ENCODE data around the gene GDF10. TPM values are rescaled to one million over a fixed set of nuclear protein-coding genes. Genes with fewer than 3 reads are reported as not detected.

The GDF10 gene
- total RNA-seq, 4 donors from 2014 or later = 0.29 to 12.6 (median 0.57) TPM

- TF ChIP-seq POLR2A (IDR thresholded peaks at IDR 0.05) (no peak), CTCF (IDR thresholded peaks at IDR 0.05) (no peak)
- H3K27ac ChIP-seq = no peak overlapping the region
- no peaks in the 10 kb centered on the region for H3K36me3 ChIP-seq
- no peak overlapping the region for H3K4me3 ChIP-seq
- intact Hi-C loops (cut with DNase I) = no loop called here
- no peak for DNase-seq
- H3K4me1 ChIP-seq = no peaks in the 10 kb centered on the region
- 60% methylated on average over 1 of the region's 2 CpGs; no CpG with 5 or more reads in 1 of the 2 donors for WGBS, 2 donors
- H3K9me3 ChIP-seq = no peaks in the 10 kb centered on the region
- peaks cover 0 to 10% (median 0%) of the 10 kb centered on the region in 4 donors for H3K27me3 ChIP-seq
These were observed 20.7 kb upstream of the GDF10 start for GRCh38 chr10:47279276-47279675.

GRCh38 chr10:47282005-47282656 lies 17.9 kb upstream of the GDF10 start:
- no peak for DNase-seq
- intact Hi-C loops (cut with DNase I) = no loop called here
- TF ChIP-seq POLR2A (IDR thresholded peaks at IDR 0.05) = no peak
- TF ChIP-seq CTCF (IDR thresholded peaks at IDR 0.05) = no peak
- H3K4me1 ChIP-seq = peaks cover 0 to 4% (median 0%) of the 10 kb centered on the region in 3 donors
- H3K9me3 ChIP-seq = no peaks in the 10 kb centered on the region
- H3K27me3 ChIP-seq = peaks cover 0 to 3% (median 0%) of the 10 kb centered on the region in 4 donors
- no peak overlapping the region for H3K4me3 ChIP-seq
- 86 to 88% methylated on average over 5 of the region's 6 CpGs for whole genome bisulfite sequencing, 2 donors
- no peak overlapping the region for H3K27ac ChIP-seq
- no peaks in the 10 kb centered on the region for H3K36me3 ChIP-seq

GRCh38 chr10:47282657-47283018 lies 17.4 kb upstream of the GDF10 start:
- WGBS, 2 donors = 79 to 92% methylated on average over 3 to 4 of the region's 6 CpGs

GRCh38 chr10:47283101-47283630 lies 16.8 kb upstream of the GDF10 start:
- WGBS, 2 donors = 90 to 95% methylated on average over 4 of the region's 9 CpGs
- no peak for DNase-seq

More at GRCh38 chr10:47282657-47283018, 17.4 kb upstream of the GDF10 start:
- TF ChIP-seq CTCF (IDR thresholded peaks at IDR 0.05) (no peak), POLR2A (IDR thresholded peaks at IDR 0.05) (no peak)
- Histone ChIP-seq H3K27ac (no peak overlapping the region), H3K36me3 (no peaks in the 10 kb centered on the region), H3K27me3 (peaks cover 0 to 3% (median 0%) of the 10 kb centered on the region in 4 donors), H3K9me3 (no peaks in the 10 kb centered on the region), H3K4me1 (peaks cover 0 to 9% (median 0%) of the 10 kb centered on the region in 3 donors), H3K4me3 (no peak overlapping the region)
- intact Hi-C loops (cut with DNase I) = no loop called here
- DNase-seq = no peak

More at GRCh38 chr10:47283101-47283630, 16.8 kb upstream of the GDF10 start:
- intact Hi-C loops (cut with DNase I) = no loop called here
- Histone ChIP-seq H3K4me3 (no peak overlapping the region), H3K27ac (no peak overlapping the region), H3K4me1 (peaks cover 0 to 10% (median 0%) of the 10 kb centered on the region in 3 donors), H3K9me3 (no peaks in the 10 kb centered on the region), H3K36me3 (no peaks in the 10 kb centered on the region), H3K27me3 (peaks cover 0 to 3% (median 0%) of the 10 kb centered on the region in 4 donors)
- TF ChIP-seq POLR2A (IDR thresholded peaks at IDR 0.05) (no peak), CTCF (IDR thresholded peaks at IDR 0.05) (no peak)

Measured in esophagus squamous epithelium (tissue), 5 donors.